DND-41 (cell line): ENCODE data around the gene C2CD2.

Experiments used
- ATAC-seq: fragments of 200-7000 bp; cut with Tn5 transposase; 3 replicates; pipeline ENCODE4 v1.9.1; 2021; ENCODE audit warnings: low read depth; ENCODE audit not compliant: insufficient read depth
- DNase-seq: peaks from one replicate; pipeline ENCODE4 v3.0.0-alpha.2; 2020
- H2AFZ ChIP-seq: 2 replicates; pipeline ENCODE4 v1.6.0; 2012; ENCODE audit warnings: low read depth, low read length
- H3K27ac ChIP-seq: 2 replicates; pipeline ENCODE4 v1.5.1; 2012; ENCODE audit warnings: low read length, inconsistent platforms
- H3K27me3 ChIP-seq: fragments of 200-600 bp; sonication (generic); 2 replicates; pipeline ENCODE4 v1.6.0; 2012; ENCODE audit warnings: low read length, mild to moderate bottlenecking, inconsistent platforms; ENCODE audit not compliant: insufficient read depth, poor library complexity
- H3K36me3 ChIP-seq: 2 replicates; pipeline ENCODE4 v1.5.1; 2012; ENCODE audit warnings: low read length, inconsistent platforms; ENCODE audit not compliant: insufficient read depth
- H3K4me1 ChIP-seq: 2 replicates; pipeline ENCODE4 v1.5.1; 2012; ENCODE audit warnings: mild to moderate bottlenecking, low read length; ENCODE audit not compliant: insufficient read depth
- H3K4me2 ChIP-seq: 2 replicates; pipeline ENCODE4 v1.6.0; 2012; ENCODE audit warnings: mild to moderate bottlenecking, moderate library complexity, low read length, inconsistent platforms; ENCODE audit not compliant: insufficient read depth
- H3K4me3 ChIP-seq, 2 experiments: fragments of 200-600 bp in 1 of 2; shearing (Covaris generic) in 1 of 2; 2 replicates each; pipeline ENCODE4 v1.5.1; 2012 to 2016; ENCODE audit warnings: inconsistent platforms in 2 of 2, low read length in 2 of 2, mild to moderate bottlenecking in 2 of 2, low read depth in 1 of 2, moderate library complexity in 1 of 2
- H3K79me2 ChIP-seq: 2 replicates; pipeline ENCODE4 v1.6.0; 2012; ENCODE audit warnings: low read length, inconsistent platforms; ENCODE audit not compliant: insufficient read depth
- H3K9ac ChIP-seq: 2 replicates; pipeline ENCODE4 v1.6.0; 2012; ENCODE audit warnings: low read depth, mild to moderate bottlenecking, inconsistent platforms, low read length, moderate library complexity
- H3K9me3 ChIP-seq: 2 replicates; pipeline ENCODE4 v1.5.1; 2012; ENCODE audit warnings: low read length, moderate library complexity, mild to moderate bottlenecking, inconsistent platforms; ENCODE audit not compliant: insufficient read depth, severe bottlenecking
- H4K20me1 ChIP-seq: 2 replicates; pipeline ENCODE4 v1.6.0; 2012; ENCODE audit warnings: low read length; ENCODE audit not compliant: insufficient read depth
- CTCF ChIP-seq: IDR thresholded peaks from 2 replicates; pipeline ENCODE4 v1.5.1; 2012; ENCODE audit warnings: borderline replicate concordance, low read length, moderate library complexity, mild to moderate bottlenecking; ENCODE audit not compliant: poor library complexity, severe bottlenecking; ENCODE audit errors: extremely low read depth
- EZH2 ChIP-seq: IDR thresholded peaks from 3 replicates; pipeline ENCODE4 v1.6.1; 2012; ENCODE audit warnings: borderline replicate concordance, low read depth, mild to moderate bottlenecking, moderate library complexity, low read length, inconsistent platforms; ENCODE audit not compliant: severe bottlenecking

The C2CD2 gene

GRCh38 chr21:41976611-41977010 lies 22.8 kb upstream of the C2CD2 start:
- no peak overlapping the region for H3K4me2 ChIP-seq
- no peak overlapping the region for H3K4me3 ChIP-seq
- H3K9ac ChIP-seq: no peak overlapping the region
- peaks cover under 1% of the 10 kb centered on the region for H3K27me3 ChIP-seq
- no peak overlapping the region for H3K27ac ChIP-seq
- H3K36me3 ChIP-seq: no peaks in the 10 kb centered on the region
- H3K9me3 ChIP-seq: peaks cover 4% of the 10 kb centered on the region
- TF ChIP-seq CTCF (no peak), EZH2 (no peak)
- ATAC-seq: no peak
- no peak for DNase-seq
- H3K4me1 ChIP-seq: peaks cover 12% of the 10 kb centered on the region
- no peaks in the 10 kb centered on the region for H4K20me1 ChIP-seq
- H2AFZ ChIP-seq: no peak overlapping the region
- H3K79me2 ChIP-seq: no peaks in the 10 kb centered on the region

DNA sequence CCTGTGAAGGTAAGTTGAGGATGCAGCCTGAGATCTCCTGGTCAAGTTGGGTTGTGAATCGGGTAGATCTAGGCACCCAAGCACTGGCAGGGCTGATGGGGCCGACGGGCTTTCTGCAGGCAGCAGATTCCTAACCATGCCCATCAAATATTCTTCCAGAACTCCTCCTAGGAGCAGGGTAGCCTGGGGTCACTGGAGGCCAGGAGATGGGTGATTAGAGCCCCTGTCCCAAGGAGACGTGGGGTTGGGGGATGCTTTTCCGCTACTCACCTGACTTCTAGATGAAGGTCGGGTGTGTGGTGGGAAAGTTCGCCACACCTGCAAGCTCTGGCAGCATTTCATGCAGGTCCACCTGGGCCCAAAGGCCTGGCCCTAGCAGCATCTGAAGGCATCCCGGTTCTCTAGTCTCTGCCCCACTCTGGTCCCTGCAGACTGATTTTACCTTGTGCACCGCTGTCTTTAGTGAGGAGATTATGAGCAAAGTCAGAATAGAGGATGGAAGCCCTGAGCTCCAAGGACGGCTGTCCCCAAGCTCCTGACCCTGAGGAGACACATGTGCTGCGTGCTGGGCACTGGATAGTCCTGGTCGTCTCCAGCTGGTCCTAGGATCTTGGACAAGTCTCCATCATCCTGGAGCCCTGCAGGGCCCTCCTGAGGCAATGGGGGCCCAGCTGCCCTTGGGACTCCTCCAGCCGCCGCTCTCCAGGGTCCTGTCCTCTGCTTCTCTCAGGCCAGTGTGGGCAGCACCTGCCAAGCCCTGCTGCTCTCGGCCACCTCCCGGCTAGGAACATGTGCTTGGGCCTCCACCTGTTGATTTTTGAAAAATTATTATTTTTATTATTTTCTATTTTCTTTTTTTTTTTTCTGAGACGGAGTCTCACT lies 21.8 kb upstream of the C2CD2 start:
- DNase-seq: no peak
- no peak overlapping the region for H2AFZ ChIP-seq
- no peak overlapping the region for H3K4me2 ChIP-seq
- ATAC-seq: no peak
- no peak for TF ChIP-seq CTCF
- TF ChIP-seq EZH2: no peak
- no peak overlapping the region for H3K27ac ChIP-seq
- H3K4me1 ChIP-seq: peaks cover 12% of the 10 kb centered on the region
- H3K4me3 ChIP-seq: no peak overlapping the region
- H3K9me3 ChIP-seq: peaks cover 4% of the 10 kb centered on the region
- no peaks in the 10 kb centered on the region for H4K20me1 ChIP-seq
- H3K27me3 ChIP-seq: no peaks in the 10 kb centered on the region
- no peaks in the 10 kb centered on the region for H3K36me3 ChIP-seq
- no peaks in the 10 kb centered on the region for H3K79me2 ChIP-seq
- no peak overlapping the region for H3K9ac ChIP-seq

DNA sequence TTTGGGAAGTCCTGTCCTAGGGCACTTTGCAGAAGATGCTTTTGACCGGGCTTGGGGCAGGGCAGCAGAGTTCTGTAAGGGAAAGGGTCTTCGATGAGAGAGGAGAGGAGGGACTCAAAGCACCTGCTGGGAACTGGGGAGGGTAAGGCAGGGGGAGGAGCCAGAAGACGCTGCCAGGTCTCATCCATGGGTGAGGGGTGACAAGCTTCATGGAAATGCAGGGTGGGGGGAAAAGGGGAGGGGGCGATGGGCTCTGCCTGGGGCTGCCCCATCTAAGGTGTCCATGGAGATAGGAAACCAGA lies 20.9 kb upstream of the C2CD2 start:
- DNase-seq (no peak), ATAC-seq (no peak)
- H3K36me3 ChIP-seq: no peaks in the 10 kb centered on the region
- no peak overlapping the region for H3K4me3 ChIP-seq
- no peak overlapping the region for H3K4me2 ChIP-seq
- no peaks in the 10 kb centered on the region for H3K79me2 ChIP-seq
- peaks cover 4% of the 10 kb centered on the region for H3K9me3 ChIP-seq
- peaks cover 12% of the 10 kb centered on the region for H3K4me1 ChIP-seq
- TF ChIP-seq EZH2: no peak
- TF ChIP-seq CTCF: no peak
- no peak overlapping the region for H3K27ac ChIP-seq
- no peak overlapping the region for H3K9ac ChIP-seq
- no peaks in the 10 kb centered on the region for H4K20me1 ChIP-seq
- no peaks in the 10 kb centered on the region for H3K27me3 ChIP-seq
- no peak overlapping the region for H2AFZ ChIP-seq
